ENCODE results near the gene RCAN3.

DNA sequence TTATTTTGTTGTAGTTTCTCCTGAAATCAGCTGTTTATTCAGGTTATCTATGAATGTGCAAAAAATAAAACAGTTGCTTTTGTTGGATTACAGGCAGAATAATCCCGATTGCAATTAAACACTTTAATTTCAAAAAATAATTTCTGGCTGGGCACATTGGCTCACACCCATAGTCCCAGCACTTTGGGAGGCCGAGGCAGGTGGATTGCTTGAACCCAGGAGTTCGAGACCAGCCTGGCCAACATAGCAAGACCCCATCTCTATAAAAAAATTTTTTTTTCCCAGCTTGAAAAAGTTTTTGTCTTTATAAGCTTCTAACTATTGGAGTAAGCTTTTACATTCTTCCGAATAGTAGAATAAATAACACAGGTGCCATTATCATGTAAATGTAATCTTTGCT is 15.3 kb downstream of the RCAN3 start:
- no peak for TF ChIP-seq GATA2 (IDR thresholded peaks at IDR 0.05; ENCODE audit: low read depth, low read length)
- TF ChIP-seq GATA3 (IDR thresholded peaks at IDR 0.05; ENCODE audit: low read depth, low read length), result no peak
